Measurements from ENCODE around the gene NHLH1.

The NHLH1 gene

DNA sequence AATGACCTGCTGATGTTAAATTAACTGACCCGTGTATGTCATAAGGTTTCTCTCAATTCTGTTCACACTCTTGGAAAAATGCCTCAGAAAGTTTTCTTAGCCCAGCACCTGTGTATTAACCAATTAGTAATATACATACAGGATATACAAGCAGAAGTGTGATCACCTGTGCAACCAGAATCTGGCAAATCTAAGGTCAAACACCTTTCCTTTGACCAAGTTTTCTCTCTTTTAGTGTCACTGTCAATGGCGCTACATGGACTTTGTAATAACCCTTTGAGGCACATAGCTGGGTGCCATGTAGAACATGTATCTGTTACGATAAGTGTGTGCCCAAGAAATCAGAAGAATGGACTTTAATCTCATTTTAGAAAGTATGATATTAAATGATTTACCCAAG is 22.6 kb upstream of the NHLH1 start:
- Histone ChIP-seq H3K4me1 (ENCODE audit: control insufficient read depth in 1 of 2, insufficient read depth in 2 of 2, low read length in 2 of 2) (peaks cover 0 to 3% of the 10 kb centered on the region in 2 experiments), H4K91ac (ENCODE audit: low read depth, low read length) (no peak overlapping the region), H3K4ac (ENCODE audit: low read depth, low read length) (peak overlapping the region; percentile 51), H3K9me3 (ENCODE audit: insufficient read depth, low read depth, low read length) (no peaks in the 10 kb centered on the region), H3K18ac (ENCODE audit: low read length) (no peak overlapping the region), H3K36me3 (ENCODE audit: control insufficient read depth in 1 of 2, insufficient read depth in 2 of 2, low read length in 2 of 2) (peaks cover 10 to 20% of the 10 kb centered on the region in 2 experiments), H4K8ac (ENCODE audit: low read depth, low read length) (no peak overlapping the region), H2BK12ac (ENCODE audit: low read length) (no peak overlapping the region), H3K14ac (ENCODE audit: low read length) (no peak overlapping the region), H3K27ac (ENCODE audit: low read depth, low read length) (no peak overlapping the region), H2BK5ac (ENCODE audit: low read depth, low read length, poor library complexity) (no peak overlapping the region), H2AK5ac (ENCODE audit: low read length) (no peak overlapping the region), H3K9ac (ENCODE audit: low read length) (no peak overlapping the region), H3K23ac (ENCODE audit: low read length) (no peak overlapping the region), H4K12ac (ENCODE audit: low read depth, low read length) (no peak overlapping the region), H3K4me3 (ENCODE audit: low read depth, low read length) (no peak overlapping the region), H3K79me1 (ENCODE audit: low read length) (peaks cover 10% of the 10 kb centered on the region), H3K4me2 (ENCODE audit: low read length) (peak overlapping the region; percentile 87), H2AFZ (ENCODE audit: insufficient read depth, low read length, poor library complexity) (no peak overlapping the region), H2BK120ac (ENCODE audit: insufficient read depth, low read length, poor library complexity) (no peak overlapping the region), H3K27me3 (ENCODE audit: insufficient read depth, low read length) (no peaks in the 10 kb centered on the region), H3K79me2 (ENCODE audit: control insufficient read depth, insufficient read depth, low read length, poor library complexity) (peaks cover 15% of the 10 kb centered on the region)
- WGBS (ENCODE audit: extremely low coverage, insufficient coverage, insufficient read length) = no CpG with 5 or more reads among the region's 3 CpGs
- no peak for DNase-seq

GRCh38 chr1:160344936-160345335 is 21.9 kb upstream of the NHLH1 start:
- no peak overlapping the region for H2BK5ac ChIP-seq (ENCODE audit: low read depth, low read length, poor library complexity)
- no CpG with 5 or more reads among the region's 6 CpGs for WGBS (ENCODE audit: extremely low coverage, insufficient coverage, insufficient read length)
- no peak overlapping the region for H3K23ac ChIP-seq (ENCODE audit: low read length)
- no peak overlapping the region for H2BK120ac ChIP-seq (ENCODE audit: insufficient read depth, low read length, poor library complexity)
- H3K27me3 ChIP-seq (ENCODE audit: insufficient read depth, low read length) = no peaks in the 10 kb centered on the region
- no peak overlapping the region for H3K14ac ChIP-seq (ENCODE audit: low read length)
- no peak overlapping the region for H3K4me2 ChIP-seq (ENCODE audit: low read length)
- DNase-seq = no peak
- no peak overlapping the region for H4K8ac ChIP-seq (ENCODE audit: low read depth, low read length)
- H2AFZ ChIP-seq (ENCODE audit: insufficient read depth, low read length, poor library complexity) = no peak overlapping the region
- no peak overlapping the region for H4K91ac ChIP-seq (ENCODE audit: low read depth, low read length)
- H2AK5ac ChIP-seq (ENCODE audit: low read length) = no peak overlapping the region
- H3K4me3 ChIP-seq (ENCODE audit: low read depth, low read length) = no peak overlapping the region
- peaks cover 10% of the 10 kb centered on the region for H3K79me1 ChIP-seq (ENCODE audit: low read length)
- peaks cover 8 to 23% of the 10 kb centered on the region in 2 experiments for H3K36me3 ChIP-seq (ENCODE audit: control insufficient read depth in 1 of 2, insufficient read depth in 2 of 2, low read length in 2 of 2)
- no peak overlapping the region for H4K12ac ChIP-seq (ENCODE audit: low read depth, low read length)
- H2BK12ac ChIP-seq (ENCODE audit: low read length) = no peak overlapping the region
- no peak overlapping the region for H3K4ac ChIP-seq (ENCODE audit: low read depth, low read length)
- H3K18ac ChIP-seq (ENCODE audit: low read length) = no peak overlapping the region
- no peaks in the 10 kb centered on the region for H3K9me3 ChIP-seq (ENCODE audit: insufficient read depth, low read depth, low read length)
- no peak overlapping the region for H3K9ac ChIP-seq (ENCODE audit: low read length)
- no peak overlapping the region for H3K27ac ChIP-seq (ENCODE audit: low read depth, low read length)
- H3K79me2 ChIP-seq (ENCODE audit: control insufficient read depth, insufficient read depth, low read length, poor library complexity) = peaks cover 15% of the 10 kb centered on the region
- H3K4me1 ChIP-seq (ENCODE audit: control insufficient read depth in 1 of 2, insufficient read depth in 2 of 2, low read length in 2 of 2) = peaks cover 0 to 3% of the 10 kb centered on the region in 2 experiments

- H3K79me2 ChIP-seq (ENCODE audit: control insufficient read depth, insufficient read depth, low read length, poor library complexity) = peaks cover 15% of the 10 kb centered on the region
- no peak overlapping the region for H3K27ac ChIP-seq (ENCODE audit: low read depth, low read length)
Observed at GRCh38 chr1:160346463-160346862, 20.4 kb upstream of the NHLH1 start.

DNA sequence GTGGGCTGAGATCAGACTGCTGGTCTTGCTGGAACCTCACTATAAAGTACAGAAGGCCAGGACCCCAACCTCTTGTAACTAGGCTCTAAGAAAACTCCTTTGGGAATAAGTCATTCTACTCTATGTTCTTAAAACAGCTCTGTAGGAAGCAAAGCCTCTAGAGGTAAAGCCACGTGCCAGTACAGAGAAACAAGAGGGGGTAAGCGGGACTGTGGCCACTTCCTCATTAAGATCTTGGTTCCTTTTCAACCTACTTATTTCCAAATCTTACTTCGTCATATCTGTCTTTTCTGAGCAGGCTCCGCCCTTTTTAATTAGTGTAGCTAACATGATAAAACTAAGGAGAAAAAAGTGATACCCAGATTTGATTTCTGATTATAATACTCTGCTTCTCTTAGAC is 19.9 kb upstream of the NHLH1 start:
- peak in 1 of 2 donors; percentile 6 for DNase-seq
- H3K14ac ChIP-seq (ENCODE audit: low read length) = no peak overlapping the region
- H3K4me1 ChIP-seq (ENCODE audit: control insufficient read depth in 1 of 2, insufficient read depth in 2 of 2, low read length in 2 of 2) = peaks cover 0 to 2% of the 10 kb centered on the region in 2 experiments
- peaks cover 10% of the 10 kb centered on the region for H3K79me1 ChIP-seq (ENCODE audit: low read length)
- no peak overlapping the region for H4K91ac ChIP-seq (ENCODE audit: low read depth, low read length)
- H2BK5ac ChIP-seq (ENCODE audit: low read depth, low read length, poor library complexity) = no peak overlapping the region
- no peak overlapping the region for H3K4me2 ChIP-seq (ENCODE audit: low read length)
- H2AFZ ChIP-seq (ENCODE audit: insufficient read depth, low read length, poor library complexity) = no peak overlapping the region
- H3K23ac ChIP-seq (ENCODE audit: low read length) = no peak overlapping the region
- peaks cover 18 to 39% of the 10 kb centered on the region in 2 experiments for H3K36me3 ChIP-seq (ENCODE audit: control insufficient read depth in 1 of 2, insufficient read depth in 2 of 2, low read length in 2 of 2)
- H2AK5ac ChIP-seq (ENCODE audit: low read length) = no peak overlapping the region
- no peaks in the 10 kb centered on the region for H3K9me3 ChIP-seq (ENCODE audit: insufficient read depth, low read depth, low read length)
- no peak overlapping the region for H3K9ac ChIP-seq (ENCODE audit: low read length)
- H3K27me3 ChIP-seq (ENCODE audit: insufficient read depth, low read length) = no peaks in the 10 kb centered on the region
- H3K4ac ChIP-seq (ENCODE audit: low read depth, low read length) = no peak overlapping the region
- no peak overlapping the region for H3K4me3 ChIP-seq (ENCODE audit: low read depth, low read length)
- H2BK120ac ChIP-seq (ENCODE audit: insufficient read depth, low read length, poor library complexity) = no peak overlapping the region
- H4K12ac ChIP-seq (ENCODE audit: low read depth, low read length) = no peak overlapping the region
- no peak overlapping the region for H3K18ac ChIP-seq (ENCODE audit: low read length)
- no peak overlapping the region for H4K8ac ChIP-seq (ENCODE audit: low read depth, low read length)
- no peak overlapping the region for H2BK12ac ChIP-seq (ENCODE audit: low read length)
- peaks cover 15% of the 10 kb centered on the region for H3K79me2 ChIP-seq (ENCODE audit: control insufficient read depth, insufficient read depth, low read length, poor library complexity)
- H3K27ac ChIP-seq (ENCODE audit: low read depth, low read length) = no peak overlapping the region
- no CpG with 5 or more reads among the region's 4 CpGs for WGBS (ENCODE audit: extremely low coverage, insufficient coverage, insufficient read length)

More at GRCh38 chr1:160346463-160346862, 20.4 kb upstream of the NHLH1 start:
- Histone ChIP-seq H3K14ac (ENCODE audit: low read length) (no peak overlapping the region), H2AFZ (ENCODE audit: insufficient read depth, low read length, poor library complexity) (no peak overlapping the region), H3K79me1 (ENCODE audit: low read length) (peaks cover 10% of the 10 kb centered on the region), H3K18ac (ENCODE audit: low read length) (no peak overlapping the region), H3K4me2 (ENCODE audit: low read length) (no peak overlapping the region), H2AK5ac (ENCODE audit: low read length) (no peak overlapping the region), H2BK5ac (ENCODE audit: low read depth, low read length, poor library complexity) (no peak overlapping the region), H4K91ac (ENCODE audit: low read depth, low read length) (no peak overlapping the region), H3K27me3 (ENCODE audit: insufficient read depth, low read length) (no peaks in the 10 kb centered on the region), H3K9ac (ENCODE audit: low read length) (no peak overlapping the region), H3K36me3 (ENCODE audit: control insufficient read depth in 1 of 2, insufficient read depth in 2 of 2, low read length in 2 of 2) (peaks cover 14 to 34% of the 10 kb centered on the region in 2 experiments), H4K8ac (ENCODE audit: low read depth, low read length) (no peak overlapping the region), H3K23ac (ENCODE audit: low read length) (no peak overlapping the region), H3K9me3 (ENCODE audit: insufficient read depth, low read depth, low read length) (no peaks in the 10 kb centered on the region), H2BK120ac (ENCODE audit: insufficient read depth, low read length, poor library complexity) (no peak overlapping the region), H3K4ac (ENCODE audit: low read depth, low read length) (no peak overlapping the region), H4K12ac (ENCODE audit: low read depth, low read length) (no peak overlapping the region), H3K4me3 (ENCODE audit: low read depth, low read length) (no peak overlapping the region), H2BK12ac (ENCODE audit: low read length) (no peak overlapping the region), H3K4me1 (ENCODE audit: control insufficient read depth in 1 of 2, insufficient read depth in 2 of 2, low read length in 2 of 2) (peaks cover 0 to 2% of the 10 kb centered on the region in 2 experiments)
- no peak for DNase-seq
- no CpG with 5 or more reads among the region's 10 CpGs for WGBS (ENCODE audit: extremely low coverage, insufficient coverage, insufficient read length)
